NCI-H2171 (cell line): Measurements from ENCODE around the gene SLC6A18.

Experiments used
- DNase-seq: peaks from one replicate; lab custom pipeline; 2025; lab: John Stamatoyannopoulos, UW

SLC6A18 gene

GRCh38 chr5:1187234-1187949 is 37.8 kb upstream of the SLC6A18 start:
- DNase-seq: no peak

GRCh38 chr5:1187950-1188334 is 37.2 kb upstream of the SLC6A18 start:
- no peak for DNase-seq

DNA sequence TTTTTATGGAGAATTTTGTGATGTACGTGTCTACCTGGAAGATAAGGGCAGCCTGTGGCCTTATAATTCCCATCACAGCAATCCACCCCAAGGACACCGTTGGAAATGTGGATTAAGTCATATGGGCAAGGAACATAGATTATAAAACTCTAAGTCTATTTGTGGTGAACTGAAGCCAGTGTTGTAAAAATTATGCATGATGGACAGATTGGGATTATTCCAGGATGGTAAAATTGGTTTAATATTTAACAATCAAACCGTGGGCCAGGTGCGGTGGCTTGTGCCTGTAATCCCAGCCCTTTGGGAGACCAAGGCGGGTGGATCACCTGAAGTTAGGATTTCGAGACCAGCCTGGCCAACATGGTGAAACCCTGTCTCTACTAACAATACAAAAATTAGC is 36.7 kb upstream of the SLC6A18 start:
- no peak for DNase-seq

GRCh38 chr5:1189269-1189668 is 35.9 kb upstream of the SLC6A18 start:
- no peak for DNase-seq

GRCh38 chr5:1190278-1190677 is 34.9 kb upstream of the SLC6A18 start:
- DNase-seq: no peak

- DNase-seq: no peak
These were observed 34.3 kb upstream of the SLC6A18 start for GRCh38 chr5:1190837-1191239.

GRCh38 chr5:1192971-1193590 is 32.1 kb upstream of the SLC6A18 start:
- DNase-seq: no peak

DNA sequence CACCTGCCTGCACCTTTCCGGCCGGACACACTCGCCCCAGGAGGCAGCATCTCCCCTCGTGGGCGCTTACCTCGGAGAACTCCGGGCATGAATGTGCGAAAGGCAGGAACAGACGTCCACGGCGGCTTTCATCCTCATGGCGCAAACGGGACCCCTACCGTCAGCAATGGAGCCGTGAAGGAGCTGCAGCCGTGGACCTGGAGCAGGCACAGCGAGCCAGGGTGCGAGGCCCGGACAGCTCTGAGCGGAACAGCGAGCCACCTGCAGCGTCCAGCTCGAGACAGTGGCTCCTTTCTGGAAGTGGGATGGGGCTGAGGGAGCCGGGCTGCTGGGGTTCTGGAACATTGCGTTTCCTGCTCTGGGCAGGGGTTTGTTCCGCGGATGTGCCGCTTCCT is 31.6 kb upstream of the SLC6A18 start:
- no peak for DNase-seq

GRCh38 chr5:1194378-1194777 is 30.8 kb upstream of the SLC6A18 start:
- DNase-seq: no peak

DNA sequence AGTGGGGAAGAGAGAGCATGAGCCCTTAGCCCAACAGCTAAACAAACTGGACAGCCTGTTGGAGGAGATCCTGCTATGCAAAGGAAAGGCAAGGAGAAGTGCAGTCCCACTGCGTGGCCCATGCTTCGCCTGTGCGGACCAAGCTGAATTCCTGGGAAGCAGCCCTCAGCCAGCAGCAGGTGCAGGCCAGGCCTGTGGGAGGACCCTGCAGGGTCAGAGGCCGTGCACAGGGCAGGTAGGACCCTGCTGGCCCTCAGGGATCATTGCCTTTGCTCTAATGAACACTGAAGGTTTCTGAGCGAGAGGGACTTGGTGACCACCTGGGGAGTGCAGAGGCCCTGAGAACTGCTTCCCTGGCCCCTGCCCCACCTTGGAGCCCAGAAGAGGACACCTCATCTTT is 29.7 kb upstream of the SLC6A18 start:
- DNase-seq: no peak

DNA sequence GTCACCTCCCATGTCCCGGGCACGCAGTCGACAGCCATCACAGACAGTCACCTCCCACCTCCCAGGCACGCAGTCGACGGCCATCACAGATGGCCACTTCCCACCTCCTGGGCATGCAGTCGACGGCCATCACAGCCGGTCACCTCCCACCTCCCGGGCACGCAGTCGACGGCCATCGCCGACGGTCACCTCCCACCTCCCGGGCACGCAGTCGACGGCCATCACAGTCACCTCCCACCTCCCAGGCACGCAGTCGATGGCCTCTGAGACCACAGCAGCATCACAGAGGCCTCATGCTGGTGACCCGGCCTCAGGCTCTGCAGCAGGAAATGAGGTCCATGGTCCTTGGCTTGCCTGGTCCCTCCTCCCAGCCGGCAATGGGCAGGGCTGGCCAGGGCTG is 29.3 kb upstream of the SLC6A18 start:
- DNase-seq: no peak

DNA sequence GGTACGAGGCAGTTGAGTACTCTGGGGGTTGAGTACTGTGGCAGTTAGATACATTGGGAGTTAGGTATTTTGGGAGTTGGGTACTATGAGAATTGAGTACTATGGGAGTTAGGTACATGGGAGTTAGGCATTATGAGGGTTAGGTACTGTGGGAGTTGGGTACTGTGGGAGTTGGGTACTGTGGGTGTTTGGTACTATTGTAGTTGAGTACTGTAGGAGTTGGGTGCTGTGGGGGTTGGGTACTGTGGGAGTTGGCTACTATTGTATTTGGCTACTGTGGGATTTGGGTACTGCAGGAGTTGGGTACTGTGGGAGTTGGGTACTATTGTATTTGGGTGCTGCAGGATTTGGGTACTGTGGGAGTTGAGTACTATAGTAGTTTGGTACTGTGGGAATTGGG is 28.6 kb upstream of the SLC6A18 start:
- no peak for DNase-seq

DNA sequence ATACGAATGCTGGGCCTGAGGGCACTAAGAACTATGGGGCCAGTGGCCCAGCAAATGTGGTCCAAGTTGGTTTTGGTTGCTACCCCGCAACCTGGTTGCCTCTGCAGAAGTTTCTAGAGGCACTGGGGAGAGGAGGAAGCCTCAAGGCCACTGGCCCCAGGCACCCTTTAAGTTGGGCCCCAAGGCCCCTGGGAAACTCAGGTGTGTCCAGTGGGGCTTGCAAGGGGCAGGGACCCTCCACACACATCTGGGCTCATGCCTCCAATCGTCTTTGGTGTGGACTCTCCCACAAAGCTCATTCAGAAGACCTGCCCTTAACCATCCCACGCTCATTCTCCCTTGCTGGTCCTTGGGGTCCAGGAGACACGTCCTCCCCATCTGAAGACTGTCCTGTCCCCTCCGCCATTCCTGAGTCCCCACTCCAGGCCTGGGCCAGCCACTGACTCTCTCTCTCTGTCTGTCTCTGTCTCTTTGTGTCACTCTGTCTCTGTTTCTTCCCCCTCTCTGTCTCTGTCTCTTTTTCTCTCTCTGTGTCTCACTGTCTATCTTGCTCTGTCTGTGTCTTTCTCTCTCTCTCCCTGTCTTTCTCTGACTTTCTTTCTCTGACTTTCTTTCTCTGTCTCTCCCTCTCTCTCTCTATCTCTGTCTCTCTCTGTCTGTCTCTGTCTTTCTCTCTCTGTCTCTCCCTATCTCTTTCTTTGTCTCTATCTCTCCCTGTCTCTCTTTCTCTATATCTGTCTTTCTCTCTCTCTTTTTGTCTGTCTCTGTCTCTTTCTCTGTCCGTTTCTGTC is 27.1 kb upstream of the SLC6A18 start:
- no peak for DNase-seq

GRCh38 chr5:1199340-1199648 is 25.9 kb upstream of the SLC6A18 start:
- DNase-seq: no peak

GRCh38 chr5:1199649-1200494 is 25.3 kb upstream of the SLC6A18 start:
- DNase-seq: no peak

GRCh38 chr5:1200495-1201326 is 24.5 kb upstream of the SLC6A18 start:
- no peak for DNase-seq

- no peak for DNase-seq
These were observed 23.7 kb upstream of the SLC6A18 start, which contains the start of gene SLC6A19 for GRCh38 chr5:1201327-1202025. Gene SLC6A19, plus strand, starts transcription at chr5:1201595. Its CDS starts 56 bp downstream, at chr5:1201651.

- DNase-seq: no peak
These were observed 23.0 kb upstream of the SLC6A18 start for GRCh38 chr5:1202026-1202797.

- no peak for DNase-seq
These were observed 22.4 kb upstream of the SLC6A18 start for GRCh38 chr5:1202798-1203185.
